HepG2 (cell line): ENCODE results near the gene KRTCAP2. TPM values are rescaled to one million over a fixed set of nuclear protein-coding genes. Genes with fewer than 3 reads are reported as not detected.
A peak's percentile ranks its signal among the peaks of the same experiment; 100 is the strongest.

Experiments
- ATAC-seq: fragments of 200-7000 bp; cut with Tn5 transposase; 3 replicates; pipeline ENCODE4 v1.9.1; 2020; ENCODE audit warnings: mild to moderate bottlenecking, moderate library complexity
- BruUV-seq: library from RNA; stranded (reverse); fragments of 400-500 nt; replicated peaks from 2 replicates; lab custom pipeline; 2021; lab: Mats Ljungman, UMichigan
- CTCF ChIA-PET: fragments of 300-600 bp; formaldehyde crosslinking; extraction: SDS; loops from one replicate; lab custom pipeline; 2021; ENCODE audit warnings: low total read pairs, inconsistent platforms, low intra/inter-chr PET ratio; lab: Yijun Ruan, JAX
- POLR2A ChIA-PET: fragments of 350-600 bp; sonication (Branson Sonifier 250); formaldehyde crosslinking; loops from one replicate; lab custom pipeline; 2020; ENCODE audit warnings: antibody characterized with exemption, inconsistent platforms; lab: Yijun Ruan, JAX
- DNase-seq: peaks from one replicate; pipeline ENCODE4 v3.0.0-alpha.2; 2015; ENCODE audit warnings: low spot score
- FAIRE-seq: peaks from 3 replicates; lab custom pipeline; 2011; peaks lifted over from hg19 to GRCh38; lab: Jason Lieb, UNC
- H2AFZ ChIP-seq: one replicate; pipeline ENCODE4 v1.6.1; 2011; ENCODE audit warnings: low read length, inconsistent platforms
- H3K27ac ChIP-seq: fragments of 300-600 bp; 3 replicates; pipeline ENCODE4 v1.8.0; 2011; ENCODE audit warnings: mixed run types, mild to moderate bottlenecking, mixed read lengths, low read length, inconsistent platforms; ENCODE audit not compliant: insufficient read depth; ENCODE audit errors: extremely low read length
- H3K27me3 ChIP-seq, 2 experiments: fragments of 200-600 bp in 1 of 2; 2 replicates in 1 of 2; 3 replicates in 1 of 2; pipeline versions ENCODE4 v1.6.0 to v1.8.0; 2011; ENCODE audit warnings: low read length in 2 of 2, mild to moderate bottlenecking in 2 of 2, moderate library complexity in 2 of 2, inconsistent platforms in 1 of 2; ENCODE audit not compliant: insufficient read depth in 2 of 2, control insufficient read depth in 1 of 2
- H3K36me3 ChIP-seq, 2 experiments: fragments of 200-600 bp in 1 of 2; replicated peaks in 1 of 2; 2 replicates in 1 of 2; 3 replicates in 1 of 2; pipeline versions ENCODE4 v1.5.1 to v1.8.0; 2011; ENCODE audit warnings: low read length in 2 of 2, inconsistent platforms in 1 of 2; ENCODE audit not compliant: insufficient read depth in 2 of 2, control insufficient read depth in 1 of 2
- H3K4me1 ChIP-seq: 2 replicates; pipeline ENCODE4 v1.5.1; 2012; ENCODE audit warnings: low read length, inconsistent platforms; ENCODE audit not compliant: insufficient read depth
- H3K4me2 ChIP-seq: 2 replicates; pipeline ENCODE4 v1.6.0; 2011; ENCODE audit warnings: low read depth, low read length, inconsistent platforms
- H3K4me3 ChIP-seq, 3 experiments: fragments of 200-600 bp in 1 of 3; sonication (generic), shearing (Covaris generic) in 1 of 3; replicated peaks in 1 of 3; 2 replicates each; pipeline ENCODE4 v1.5.1; 2011 to 2016; ENCODE audit warnings: low read length in 3 of 3, inconsistent platforms in 2 of 3, low read depth in 2 of 3, mild to moderate bottlenecking in 2 of 3, control low read depth in 1 of 3, mixed read lengths in 1 of 3; ENCODE audit not compliant: insufficient read depth in 1 of 3
- H3K79me2 ChIP-seq: one replicate; pipeline ENCODE4 v1.6.1; 2011; ENCODE audit warnings: low read length, inconsistent platforms; ENCODE audit not compliant: insufficient read depth
- H3K9ac ChIP-seq: 2 replicates; pipeline ENCODE4 v1.6.0; 2011; ENCODE audit warnings: mild to moderate bottlenecking, low read depth, low read length, inconsistent platforms; ENCODE audit not compliant: insufficient read depth
- H3K9me3 ChIP-seq: 2 replicates; pipeline ENCODE4 v1.5.1; 2012; ENCODE audit warnings: mild to moderate bottlenecking, low read length
- H4K20me1 ChIP-seq: 2 replicates; pipeline ENCODE4 v1.6.0; 2011; ENCODE audit warnings: inconsistent platforms, mild to moderate bottlenecking, low read length, moderate library complexity; ENCODE audit not compliant: insufficient read depth
- IRX3 ChIP-seq: sonication (generic); formaldehyde crosslinking; IDR thresholded peaks from 2 replicates; pipeline ENCODE4 v1.8.1; 2023; ENCODE audit warnings: mild to moderate bottlenecking, low read depth, missing genetic modification reagents, borderline replicate concordance
- MAFF ChIP-seq: IDR thresholded peaks from 2 replicates; pipeline ENCODE4 v1.6.1; 2011; ENCODE audit warnings: low read depth, low read length, improper control_type of control experiment
- MAFK ChIP-seq, 2 experiments: IDR thresholded peaks in 1 of 2; conservative IDR thresholded peaks in 1 of 2; 2 replicates each; pipeline ENCODE4 v1.6.1; 2011; ENCODE audit warnings: improper control_type of control experiment in 2 of 2, low read length in 2 of 2
- MTF2 ChIP-seq: sonication (generic); formaldehyde crosslinking; IDR thresholded peaks from 2 replicates; pipeline ENCODE4 v1.5.0; 2020; ENCODE audit warnings: missing genetic modification reagents, borderline replicate concordance
- ZNF414 ChIP-seq: sonication (generic); formaldehyde crosslinking; IDR thresholded peaks from 2 replicates; pipeline ENCODE4 v1.5.0; 2020; ENCODE audit warnings: missing genetic modification reagents
- ZNF678 ChIP-seq: sonication (generic); formaldehyde crosslinking; IDR thresholded peaks from 2 replicates; pipeline ENCODE4 v1.4.0; 2020; ENCODE audit warnings: mild to moderate bottlenecking, missing genetic modification reagents
- WGBS: methylation state at CpG from one replicate; pipeline ENCODE4 v1.1.6; 2017; ENCODE audit warnings: low lambda C conversion rate; 5-methylcytosine and 5-hydroxymethylcytosine counted together
- in situ Hi-C: cut with HindIII; loops from 2 replicates; pipeline ENCODE4 v1.10.0; 2017; ENCODE audit warnings: low pct_unique_long_range_greater_than_20kb; ENCODE audit not compliant: extremely low pct_ligation_motif_present
- intact Hi-C: fragments of 100-400 bp; cut with micrococcal nuclease; formaldehyde crosslinking; loops from one replicate; pipeline ENCODE4 v1.10.0; 2022; ENCODE audit not compliant: unreplicated experiment
- polyA plus RNA-seq, 8 experiments: library from polyadenylated mRNA; depleted of rRNA in 3 of 8; stranded (reverse) in 7 of 8; unstranded in 1 of 8; fragments of >200 nt; fragmentation: Illumina TruSeq in 4 of 8; extraction: Trizol in 4 of 8; gene quantifications; 2 replicates each; pipeline versions ENCODE4 v1.2.1 to v1.2.3, GENCODE V29; 2011 to 2016; ENCODE audit warnings: low read depth in 4 of 8, missing spikeins in 1 of 8, mixed read lengths in 1 of 8; ENCODE audit not compliant: insufficient read depth in 1 of 8
- total RNA-seq, 5 experiments: library from RNA; depleted of rRNA; stranded (reverse); fragments of >200 nt; fragmentation: Illumina TruSeq; extraction: Trizol; gene quantifications; 2 replicates each; pipeline ENCODE4 v1.2.3, GENCODE V29; 2016; ENCODE audit warnings: low read depth in 1 of 5

KRTCAP2 gene
- total and polyA plus RNA-seq, 2 of the 13 experiments (the other 11 are each of a cell fraction or from before 2014, with no cell fraction given) = 77.3 to 79.4 TPM

DNA sequence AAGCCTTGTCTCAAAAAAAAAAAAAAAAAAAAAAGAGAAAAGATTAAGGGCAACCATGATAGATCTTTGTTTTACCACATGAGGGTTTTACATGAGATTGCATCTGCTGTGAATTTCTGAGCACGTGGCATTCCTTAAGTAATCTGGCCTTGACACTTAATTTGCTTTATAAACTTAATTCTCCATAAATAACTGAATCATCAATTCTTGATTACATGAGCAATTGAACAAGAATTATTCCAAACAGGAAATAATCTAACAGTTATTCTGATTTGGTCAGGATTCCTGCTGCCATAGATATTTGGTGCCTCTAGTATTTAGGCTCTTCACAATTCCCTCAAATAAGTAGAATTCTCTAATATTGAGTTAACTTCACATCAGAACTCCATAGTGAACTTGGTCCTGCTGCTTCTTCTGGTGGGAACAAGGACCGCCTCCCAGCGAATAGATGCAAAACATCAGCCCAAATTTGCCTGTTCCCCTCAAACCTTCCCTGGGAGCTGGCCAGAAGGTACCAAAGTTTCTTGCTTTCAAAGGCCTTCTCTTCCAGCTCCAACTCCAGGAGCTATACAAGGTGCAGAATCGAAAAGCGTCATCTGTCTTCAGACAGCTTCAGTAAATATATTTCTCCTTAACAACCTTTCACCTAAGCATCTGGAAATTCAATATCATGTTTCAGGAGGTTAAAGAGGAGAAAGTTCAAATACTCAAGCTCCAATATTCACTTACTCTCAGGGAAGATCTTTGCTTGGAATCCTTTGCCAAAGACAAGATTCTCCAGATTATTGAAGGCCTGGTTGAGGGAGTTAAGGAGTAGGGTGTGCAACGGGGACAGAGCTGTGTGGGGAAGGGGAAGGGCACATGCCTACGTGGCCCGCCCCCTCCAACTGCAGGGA lies 1.0 kb downstream of the KRTCAP2 start:
- WGBS = 44% methylated on average over 8 of the region's 8 CpGs
- TF ChIP-seq MTF2 (CRISPR knock-in tag) (0 out of 2 replicates have a peak, but pooled peaks have one; percentile 12), IRX3 (CRISPR knock-in tag) (0 out of 2 replicates have a peak, but pooled peaks have one; percentile 30), MAFK (conservative IDR thresholded peaks at IDR 0.05 in 1 of 2, IDR thresholded peaks at IDR 0.05 in 1 of 2; ENCODE audit: low read length in 2 of 2) (peak; percentile 32 to 61; a peak in 3 of 4 replicates), ZNF414 (CRISPR knock-in tag) (no peak), ZNF678 (CRISPR knock-in tag) (no peak), MAFF (peak; percentile 51; the same call in 1 of the 2 replicates)
- H3K4me1 ChIP-seq = peaks cover 42% of the 10 kb centered on the region
- peaks cover 0 to 12% of the 10 kb centered on the region in 2 experiments; a peak in 2 of 5 replicates for H3K36me3 ChIP-seq
- peak overlapping the region; percentile 80 for H3K9ac ChIP-seq
- CTCF ChIA-PET = interaction anchor here (1.2 kb wide), 2 partner anchors 35 to 86 kb away, joined by 3 read pairs; no protein-coding TSS in a partner anchor
- ATAC-seq = no peak
- H4K20me1 ChIP-seq = no peaks in the 10 kb centered on the region
- H2AFZ ChIP-seq = no peak overlapping the region
- BruUV-seq = no TSS peak
- peaks cover 10% of the 10 kb centered on the region for H3K79me2 ChIP-seq
- no peak for DNase-seq
- H3K4me3 ChIP-seq = peak overlapping the region; percentile 71 to 92 (median 79)
- peak overlapping the region; percentile 83 for H3K4me2 ChIP-seq
- POLR2A ChIA-PET = interaction anchor here (1.0 to 2.2 kb wide), 11 partner anchors 21 to 217 kb away, joined by 3 to 30 read pairs (median 7); partner anchors contain the start of genes DPM3 and SLC50A1
- in situ Hi-C loops = no loop called here
- intact Hi-C loops = no loop called here
- peak overlapping the region; percentile 73 for H3K27ac ChIP-seq
- H3K9me3 ChIP-seq = no peaks in the 10 kb centered on the region
- FAIRE-seq = no peak
- H3K27me3 ChIP-seq = no peaks in the 10 kb centered on the region
